ENCODE measurements around the gene HMCN1.

The HMCN1 gene

DNA sequence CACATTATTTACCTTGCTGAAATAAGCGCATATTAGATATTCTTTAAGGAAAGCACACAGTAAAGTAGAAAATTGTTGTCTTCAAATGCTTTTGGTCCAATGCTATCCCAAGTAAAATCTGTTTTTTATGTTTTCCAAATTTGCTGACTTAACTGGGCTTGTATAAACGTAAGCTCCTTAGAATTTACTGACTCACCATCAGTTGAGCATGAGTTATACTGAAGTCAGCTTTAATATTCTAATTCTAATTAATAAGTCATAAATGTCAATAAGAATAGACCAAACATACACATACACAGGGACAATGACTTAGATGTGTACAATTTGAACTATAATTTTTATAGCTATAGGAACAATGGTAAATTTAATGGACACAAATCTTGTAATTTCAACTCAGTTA is 321.7 kb downstream of the HMCN1 start:
- Histone ChIP-seq H3K9me3 (ENCODE audit: control insufficient read depth, insufficient read depth, low read length) (no peaks in the 10 kb centered on the region), H3K9ac (ENCODE audit: low read depth, low read length) (no peak overlapping the region), H3K36me3 (ENCODE audit: insufficient read depth, low read length) (no peaks in the 10 kb centered on the region; the same call in 1 of the 2 replicates), H3K4me1 (ENCODE audit: insufficient read depth, low read length) (no peaks in the 10 kb centered on the region)

DNA sequence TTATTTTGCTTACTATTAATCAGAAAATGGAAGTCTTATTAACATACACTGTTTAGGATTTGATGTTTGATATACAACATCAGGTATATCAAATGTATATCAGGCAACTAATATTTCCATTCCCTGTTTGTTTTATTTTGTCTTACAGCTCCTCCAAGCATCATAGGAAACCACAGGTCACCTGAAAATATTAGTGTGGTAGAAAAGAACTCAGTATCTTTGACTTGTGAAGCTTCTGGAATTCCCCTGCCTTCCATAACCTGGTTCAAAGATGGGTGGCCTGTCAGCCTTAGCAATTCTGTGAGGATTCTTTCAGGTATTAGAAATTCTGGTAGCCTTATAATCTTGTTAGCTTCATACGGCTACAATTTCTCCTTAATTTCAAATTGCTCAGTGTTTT is 322.9 kb downstream of the HMCN1 start:
- Histone ChIP-seq H3K36me3 (ENCODE audit: insufficient read depth, low read length) (no peaks in the 10 kb centered on the region; the same call in 1 of the 2 replicates), H3K9ac (ENCODE audit: low read depth, low read length) (no peak overlapping the region), H3K4me1 (ENCODE audit: insufficient read depth, low read length) (no peaks in the 10 kb centered on the region), H3K9me3 (ENCODE audit: control insufficient read depth, insufficient read depth, low read length) (no peaks in the 10 kb centered on the region)

DNA sequence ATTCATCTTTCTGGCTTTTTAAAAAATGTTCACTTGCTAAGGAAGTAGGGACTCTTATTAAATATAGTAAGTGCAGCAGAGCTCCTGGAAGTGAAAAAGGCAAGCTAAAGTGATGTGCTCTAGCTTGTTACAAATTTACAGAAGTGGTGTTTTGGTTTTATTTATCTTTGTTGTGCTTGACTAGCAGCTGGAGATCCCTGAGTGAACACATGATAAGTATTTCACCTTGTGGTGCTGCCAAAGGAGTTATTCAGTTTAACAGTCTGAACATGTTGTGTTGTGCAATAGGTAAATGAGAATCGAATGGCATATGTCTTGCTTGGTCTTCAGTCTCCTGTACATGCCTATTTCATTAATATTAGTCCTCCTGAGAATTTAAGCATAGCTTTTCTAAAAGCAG is 325.1 kb downstream of the HMCN1 start:
- Histone ChIP-seq H3K4me1 (ENCODE audit: insufficient read depth, low read length) (no peaks in the 10 kb centered on the region), H3K36me3 (ENCODE audit: insufficient read depth, low read length) (no peaks in the 10 kb centered on the region), H3K9me3 (ENCODE audit: control insufficient read depth, insufficient read depth, low read length) (no peaks in the 10 kb centered on the region), H3K9ac (ENCODE audit: low read depth, low read length) (no peak overlapping the region)

DNA sequence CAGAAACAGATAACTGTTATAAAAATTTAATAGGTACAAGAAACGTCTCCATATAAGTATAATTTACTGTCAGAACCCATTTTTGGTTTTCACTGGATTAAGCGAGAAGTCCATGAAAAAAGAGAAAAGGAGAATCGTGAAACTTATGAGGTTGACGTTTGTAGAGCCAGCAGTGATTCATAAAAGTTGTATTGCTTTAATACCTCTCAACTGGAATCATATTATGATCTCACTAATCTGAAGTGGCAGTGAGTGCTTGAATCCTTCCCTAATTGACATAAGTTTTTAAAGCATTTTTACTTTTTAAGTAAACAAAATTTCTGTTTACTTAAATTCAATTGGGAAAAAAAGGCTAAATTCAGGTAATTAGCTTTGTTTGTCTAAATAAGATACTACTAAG is 325.6 kb downstream of the HMCN1 start:
- Histone ChIP-seq H3K9me3 (ENCODE audit: control insufficient read depth, insufficient read depth, low read length) (no peaks in the 10 kb centered on the region), H3K9ac (ENCODE audit: low read depth, low read length) (no peak overlapping the region), H3K36me3 (ENCODE audit: insufficient read depth, low read length) (no peaks in the 10 kb centered on the region), H3K4me1 (ENCODE audit: insufficient read depth, low read length) (no peaks in the 10 kb centered on the region)

DNA sequence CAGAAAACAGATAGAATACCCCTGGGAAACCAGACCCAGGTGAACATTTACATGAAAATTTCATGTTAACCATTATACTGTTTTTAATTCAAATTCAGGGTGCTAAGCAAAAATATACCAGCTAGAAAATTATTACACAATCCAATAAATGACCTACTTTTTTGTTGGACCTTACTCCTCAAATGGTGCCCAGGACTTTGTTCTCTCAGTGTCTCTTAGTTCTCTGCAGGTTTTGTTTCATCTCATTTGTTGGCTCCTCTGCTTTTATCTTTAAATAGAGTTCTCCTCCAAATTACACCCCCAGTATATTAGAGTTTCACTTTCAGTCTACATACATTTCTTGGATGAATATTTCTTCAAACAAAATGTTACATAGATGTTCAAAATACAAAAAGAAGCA is 326.0 kb downstream of the HMCN1 start:
- Histone ChIP-seq H3K4me1 (ENCODE audit: insufficient read depth, low read length) (no peaks in the 10 kb centered on the region), H3K9me3 (ENCODE audit: control insufficient read depth, insufficient read depth, low read length) (no peaks in the 10 kb centered on the region), H3K36me3 (ENCODE audit: insufficient read depth, low read length) (no peaks in the 10 kb centered on the region), H3K9ac (ENCODE audit: low read depth, low read length) (no peak overlapping the region)

DNA sequence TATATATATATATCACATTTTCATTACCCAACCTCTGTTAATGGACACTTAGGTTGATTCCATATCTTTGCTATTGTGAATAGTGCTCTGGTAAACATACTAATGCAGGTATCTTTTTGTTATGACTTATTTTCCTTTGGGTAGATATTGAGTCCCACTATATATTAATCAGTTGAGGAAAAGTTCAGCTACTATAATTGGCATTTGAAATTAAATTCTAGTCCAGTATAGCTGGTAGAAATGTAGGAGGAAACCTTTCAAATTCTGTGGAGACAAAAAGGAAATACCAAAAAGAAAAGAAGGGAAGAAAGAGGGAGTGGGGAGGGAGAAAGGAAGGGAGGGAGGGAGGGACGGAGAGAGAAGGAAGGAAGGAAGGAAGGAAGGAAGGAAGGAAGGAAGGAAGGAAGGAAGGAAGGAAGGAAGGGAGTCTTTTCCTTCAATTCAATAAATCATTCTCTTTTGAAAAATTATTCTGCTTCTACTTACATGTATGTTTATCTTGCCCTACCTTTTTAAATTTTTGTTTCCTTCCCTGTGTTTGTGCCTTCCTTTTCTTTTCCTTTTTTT is 329.0 kb downstream of the HMCN1 start:
- no peaks in the 10 kb centered on the region for H3K4me1 ChIP-seq (ENCODE audit: insufficient read depth, low read length)
- H3K9ac ChIP-seq (ENCODE audit: low read depth, low read length) = no peak overlapping the region
- no peaks in the 10 kb centered on the region for H3K9me3 ChIP-seq (ENCODE audit: control insufficient read depth, insufficient read depth, low read length)
- H3K36me3 ChIP-seq (ENCODE audit: insufficient read depth, low read length) = no peaks in the 10 kb centered on the region

DNA sequence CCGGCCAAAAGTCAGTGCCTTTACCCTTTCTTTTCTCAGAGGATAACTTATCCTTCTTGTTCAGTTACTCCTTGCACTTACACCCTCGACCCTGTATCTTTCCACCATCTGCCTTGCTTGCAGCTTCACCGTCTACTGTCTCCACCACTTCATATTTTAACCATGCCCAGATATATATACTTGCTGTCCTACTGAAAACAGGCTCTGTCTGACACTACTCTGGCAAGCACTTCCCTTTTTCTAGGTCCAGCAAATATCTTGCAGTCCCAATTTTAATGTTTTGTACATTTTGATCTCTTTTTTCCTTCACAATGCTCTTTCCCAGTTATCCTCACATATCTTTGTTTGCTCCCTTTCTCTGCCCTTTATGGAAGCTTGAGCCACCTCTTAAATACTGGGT is 332.2 kb downstream of the HMCN1 start:
- H3K9me3 ChIP-seq (ENCODE audit: control insufficient read depth, insufficient read depth, low read length) = no peaks in the 10 kb centered on the region
- no peaks in the 10 kb centered on the region for H3K36me3 ChIP-seq (ENCODE audit: insufficient read depth, low read length)
- no peak overlapping the region for H3K9ac ChIP-seq (ENCODE audit: low read depth, low read length)
- H3K4me1 ChIP-seq (ENCODE audit: insufficient read depth, low read length) = no peaks in the 10 kb centered on the region

DNA sequence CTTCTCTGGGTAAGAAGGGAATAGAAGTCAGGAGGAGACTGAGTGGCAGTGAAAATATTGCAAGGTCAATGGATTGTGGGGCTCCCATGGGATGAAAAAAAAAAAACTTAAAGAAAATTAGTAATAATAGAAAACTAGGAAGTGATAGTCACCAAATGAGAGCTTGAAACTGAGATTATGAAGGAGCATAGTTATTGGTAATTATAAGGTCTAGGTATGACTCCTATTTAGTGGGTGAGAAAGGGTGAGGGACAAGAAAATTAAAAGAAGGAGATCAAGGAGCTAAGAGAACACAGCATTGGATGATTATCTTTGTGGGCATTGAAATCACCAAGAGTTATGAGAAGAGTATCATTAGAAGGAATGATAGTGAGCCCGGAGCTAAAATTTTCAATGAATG is 339.5 kb downstream of the HMCN1 start:
- Histone ChIP-seq H3K9ac (ENCODE audit: low read depth, low read length) (no peak overlapping the region), H3K36me3 (ENCODE audit: insufficient read depth, low read length) (no peaks in the 10 kb centered on the region), H3K4me1 (ENCODE audit: insufficient read depth, low read length) (no peaks in the 10 kb centered on the region), H3K9me3 (ENCODE audit: control insufficient read depth, insufficient read depth, low read length) (no peaks in the 10 kb centered on the region)

DNA sequence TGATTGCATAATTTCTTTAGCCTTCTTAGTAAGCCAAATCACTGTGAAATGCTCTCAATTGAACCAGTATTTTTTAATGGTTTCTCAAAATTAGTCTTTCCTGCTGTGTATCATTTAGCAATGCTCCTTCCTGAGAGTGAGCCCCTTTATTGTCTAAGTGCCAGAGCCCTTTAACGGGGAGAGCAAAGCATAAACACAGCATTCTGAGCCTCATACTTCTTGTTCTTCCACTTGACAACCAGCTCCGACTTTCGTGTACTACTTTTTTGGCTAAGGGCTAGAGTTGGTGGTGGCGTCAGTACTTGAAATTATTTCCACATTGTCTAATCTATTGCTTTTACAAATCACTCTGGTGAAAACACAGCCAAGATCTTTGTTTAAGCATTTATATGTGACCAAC is 341.8 kb downstream of the HMCN1 start:
- Histone ChIP-seq H3K36me3 (ENCODE audit: insufficient read depth, low read length) (no peaks in the 10 kb centered on the region), H3K4me1 (ENCODE audit: insufficient read depth, low read length) (no peaks in the 10 kb centered on the region), H3K9me3 (ENCODE audit: control insufficient read depth, insufficient read depth, low read length) (no peaks in the 10 kb centered on the region), H3K9ac (ENCODE audit: low read depth, low read length) (no peak overlapping the region)

DNA sequence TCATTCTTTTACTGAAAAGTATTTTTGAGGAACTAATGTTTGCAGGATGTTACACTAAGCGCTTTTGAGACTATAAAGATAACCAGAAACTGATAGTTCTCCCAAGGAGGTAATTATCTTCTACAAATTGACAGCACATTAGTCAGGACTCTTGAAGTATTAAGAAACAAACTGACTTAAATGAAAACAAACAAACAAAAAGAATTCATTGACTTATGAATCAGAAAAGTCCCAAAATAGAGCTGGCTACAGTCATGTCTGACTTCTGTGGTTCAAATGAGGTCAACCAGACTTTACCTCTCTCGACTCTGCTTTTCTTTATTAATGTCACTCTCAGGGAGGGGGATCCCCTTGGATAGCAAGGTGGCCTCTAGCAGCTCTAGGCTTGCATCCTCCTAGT is 344.1 kb downstream of the HMCN1 start:
- H3K36me3 ChIP-seq (ENCODE audit: insufficient read depth, low read length) = no peaks in the 10 kb centered on the region
- no peak overlapping the region for H3K9ac ChIP-seq (ENCODE audit: low read depth, low read length)
- no peaks in the 10 kb centered on the region for H3K4me1 ChIP-seq (ENCODE audit: insufficient read depth, low read length)
- H3K9me3 ChIP-seq (ENCODE audit: control insufficient read depth, insufficient read depth, low read length) = no peaks in the 10 kb centered on the region

DNA sequence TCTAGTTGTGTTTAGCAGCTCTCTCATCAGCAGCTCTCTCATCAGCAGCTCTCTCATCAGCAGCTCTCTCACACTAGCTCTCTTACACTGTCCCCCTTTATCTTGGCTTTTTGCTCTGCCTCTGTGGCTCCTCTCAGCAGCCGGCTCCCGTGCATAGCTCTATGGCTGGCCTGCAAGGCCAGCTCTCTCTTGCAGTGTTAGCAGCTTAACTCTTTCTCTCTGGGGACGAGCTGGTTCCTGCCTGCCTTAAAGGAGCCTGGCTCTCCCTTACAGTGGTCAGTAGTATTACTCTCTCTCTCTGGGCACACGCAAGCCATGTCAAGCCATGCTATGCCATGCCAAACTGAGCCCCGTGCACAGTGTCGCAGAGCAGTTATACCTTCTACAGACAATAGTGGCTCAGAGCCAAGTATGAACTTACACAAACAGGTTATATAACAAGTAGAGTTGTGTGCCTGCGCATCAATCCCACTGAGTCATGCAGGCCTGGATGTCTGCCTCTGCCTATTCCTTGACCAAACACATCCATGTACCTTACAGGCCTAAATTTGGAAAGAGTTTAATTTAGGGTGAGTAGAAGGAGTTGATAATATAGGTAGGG is 345.0 kb downstream of the HMCN1 start:
- no peaks in the 10 kb centered on the region for H3K9me3 ChIP-seq (ENCODE audit: control insufficient read depth, insufficient read depth, low read length)
- H3K9ac ChIP-seq (ENCODE audit: low read depth, low read length) = no peak overlapping the region
- H3K36me3 ChIP-seq (ENCODE audit: insufficient read depth, low read length) = no peaks in the 10 kb centered on the region
- H3K4me1 ChIP-seq (ENCODE audit: insufficient read depth, low read length) = no peaks in the 10 kb centered on the region

DNA sequence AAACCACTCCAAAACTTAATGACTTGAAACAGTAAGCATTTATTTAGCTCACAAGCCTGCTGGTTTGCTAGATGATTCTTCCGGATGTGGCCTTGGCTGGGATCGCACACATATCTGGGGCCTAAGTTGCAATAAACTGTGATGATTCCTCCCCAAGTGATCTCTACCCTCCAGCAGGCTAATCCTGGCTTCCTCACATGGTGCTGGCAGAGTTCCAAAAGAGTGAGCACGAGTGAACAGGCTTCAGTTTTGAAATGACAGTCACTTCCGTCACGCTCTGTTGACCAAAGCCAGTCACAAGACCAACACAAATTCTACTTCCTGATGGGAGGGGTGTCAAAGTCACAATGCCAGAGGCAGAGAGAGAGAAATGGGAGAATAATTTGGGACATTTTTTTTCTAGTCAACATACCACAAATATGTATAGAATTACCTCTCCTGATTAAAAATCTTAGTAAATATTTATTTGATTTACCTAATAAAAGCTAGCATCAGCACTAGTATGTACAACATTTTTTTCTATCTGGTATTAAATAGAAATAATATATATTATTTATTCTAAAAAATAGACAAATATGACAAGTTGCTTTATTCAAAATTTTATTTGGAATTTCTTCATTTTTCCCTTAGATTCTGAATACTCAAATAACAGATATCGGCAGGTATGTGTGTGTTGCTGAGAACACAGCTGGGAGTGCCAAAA is 348.2 kb downstream of the HMCN1 start:
- H3K36me3 ChIP-seq (ENCODE audit: insufficient read depth, low read length) = no peaks in the 10 kb centered on the region
- no peaks in the 10 kb centered on the region for H3K9me3 ChIP-seq (ENCODE audit: control insufficient read depth, insufficient read depth, low read length)
- no peak overlapping the region for H3K9ac ChIP-seq (ENCODE audit: low read depth, low read length)
- H3K4me1 ChIP-seq (ENCODE audit: insufficient read depth, low read length) = no peaks in the 10 kb centered on the region

DNA sequence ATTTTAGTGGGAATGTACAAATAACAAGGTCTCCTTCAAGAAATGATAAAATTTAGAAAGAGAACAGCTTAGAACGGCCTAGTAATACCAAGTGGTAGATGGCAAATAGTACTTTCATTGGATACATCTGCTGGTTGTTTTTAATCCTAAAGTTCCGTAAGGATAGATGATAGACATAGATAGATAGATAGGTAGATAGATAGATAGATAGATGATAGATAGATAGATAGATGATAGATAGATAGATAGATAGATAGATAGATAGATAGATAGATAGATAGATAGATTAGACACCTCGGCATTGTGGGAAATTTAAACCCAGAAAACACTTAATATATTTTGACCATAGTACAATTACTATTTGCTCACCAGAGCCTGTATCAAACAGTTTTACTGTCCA is 352.4 kb downstream of the HMCN1 start:
- Histone ChIP-seq H3K36me3 (ENCODE audit: insufficient read depth, low read length) (no peaks in the 10 kb centered on the region), H3K4me1 (ENCODE audit: insufficient read depth, low read length) (no peaks in the 10 kb centered on the region), H3K9me3 (ENCODE audit: control insufficient read depth, insufficient read depth, low read length) (no peaks in the 10 kb centered on the region), H3K9ac (ENCODE audit: low read depth, low read length) (no peak overlapping the region)

DNA sequence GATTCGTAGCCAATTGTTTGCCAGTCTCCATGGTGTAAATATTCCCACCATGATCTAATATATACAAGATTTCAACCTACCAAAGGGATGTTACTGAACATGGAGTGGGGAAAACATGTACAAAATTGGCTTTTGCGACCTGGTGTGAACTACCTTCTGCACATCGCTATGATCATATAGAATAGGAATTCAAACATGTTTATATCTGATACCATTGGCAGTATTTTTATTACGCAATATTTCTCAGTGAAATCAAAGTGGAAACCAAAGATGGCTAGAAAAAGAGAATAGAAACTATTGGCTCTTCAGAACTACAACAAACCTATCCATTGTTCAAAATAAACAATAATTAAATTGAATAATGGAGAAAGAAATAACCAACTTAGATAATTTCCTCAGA is 355.7 kb downstream of the HMCN1 start:
- no peak overlapping the region for H3K9ac ChIP-seq (ENCODE audit: low read depth, low read length)
- H3K36me3 ChIP-seq (ENCODE audit: insufficient read depth, low read length) = no peaks in the 10 kb centered on the region
- H3K4me1 ChIP-seq (ENCODE audit: insufficient read depth, low read length) = peaks cover 5% of the 10 kb centered on the region
- no peaks in the 10 kb centered on the region for H3K9me3 ChIP-seq (ENCODE audit: control insufficient read depth, insufficient read depth, low read length)

DNA sequence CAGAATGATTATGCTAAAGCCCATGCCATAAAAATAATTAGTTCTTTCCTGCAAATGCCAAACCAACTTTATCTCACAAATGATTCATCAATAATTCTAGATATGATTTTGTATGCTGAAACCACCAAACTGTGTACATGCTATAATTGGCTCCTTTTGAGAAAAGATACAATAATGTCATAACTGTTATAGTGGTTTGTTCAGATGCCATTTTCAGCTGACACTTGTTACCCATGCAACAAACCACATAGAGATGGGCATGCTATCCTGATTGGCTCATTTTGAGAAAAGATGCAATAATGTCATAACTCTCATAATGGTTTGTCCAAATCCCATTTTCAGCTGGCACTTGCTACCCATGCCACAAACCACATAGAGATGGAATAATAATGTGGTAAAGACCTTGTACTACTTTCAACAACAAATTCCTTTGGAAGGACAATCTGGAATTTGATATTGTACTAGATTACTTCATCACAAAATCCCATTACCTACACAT is 357.1 kb downstream of the HMCN1 start:
- Histone ChIP-seq H3K36me3 (ENCODE audit: insufficient read depth, low read length) (no peaks in the 10 kb centered on the region), H3K9me3 (ENCODE audit: control insufficient read depth, insufficient read depth, low read length) (no peaks in the 10 kb centered on the region), H3K4me1 (ENCODE audit: insufficient read depth, low read length) (peaks cover 5% of the 10 kb centered on the region), H3K9ac (ENCODE audit: low read depth, low read length) (no peak overlapping the region)

Data from ES-I3 (cell line).